Heart left ventricle (tissue), 13 donors: ENCODE measurements around the gene LEMD1.

Experiments
- POLR2A ChIP-seq, 2 donors: fragments of 450-650 bp; IDR thresholded peaks; one replicate each; pipeline ENCODE4 v1.6.1; 2017; ENCODE audit warnings: antibody characterized with exemption in 2 of 2, mild to moderate bottlenecking in 2 of 2, moderate library complexity in 2 of 2
- TF ChIP-seq, protein P1 (sequence below), 12 donors: fragments of 200-600 bp; sonication (generic) in 4 of 12; IDR thresholded peaks; one replicate each; pipeline versions ENCODE4 v1.5.0 to v1.8.0; 2018 to 2022; ENCODE audit warnings: antibody characterized with exemption in 12 of 12, mild to moderate bottlenecking in 5 of 12
- donor health status: ischemic (EF 13 %, LVEDD 7.1; RV severe dilation, severe dysfunction).
- donor health status: DM: no; HTN: yes; CAD: no.
- donor health status: DM: no; HTN: no; CAD: no.
- donor health status: ischemic (EF 25% LVEDD 6.9; RV normal size, moderate dysfunction).
- donor health status: ischemic (EF 25% LVEDD 5.7; RV mildly dilated, moderate dysfunction).
- donor health status: ischemic (EF 35%, LVEDD 5.7; RV mildly dilated, moderate dysfunction).
- donor health status: nonischemic (EF 11% LVEDD 7.7; RV severe dilation, severe dysfunction).
- donor health status: DM: yes; HTN: yes; CAD: no.
- donor health status: PGD.
- donor health status: ischemic (EF 29% LVEDD 5.4; RV normal size, mild dysfunction).
- donor health status: nonischemic (EF 23%, LVEDD 6.1; RV moderate dilation, normal function).

DNA sequence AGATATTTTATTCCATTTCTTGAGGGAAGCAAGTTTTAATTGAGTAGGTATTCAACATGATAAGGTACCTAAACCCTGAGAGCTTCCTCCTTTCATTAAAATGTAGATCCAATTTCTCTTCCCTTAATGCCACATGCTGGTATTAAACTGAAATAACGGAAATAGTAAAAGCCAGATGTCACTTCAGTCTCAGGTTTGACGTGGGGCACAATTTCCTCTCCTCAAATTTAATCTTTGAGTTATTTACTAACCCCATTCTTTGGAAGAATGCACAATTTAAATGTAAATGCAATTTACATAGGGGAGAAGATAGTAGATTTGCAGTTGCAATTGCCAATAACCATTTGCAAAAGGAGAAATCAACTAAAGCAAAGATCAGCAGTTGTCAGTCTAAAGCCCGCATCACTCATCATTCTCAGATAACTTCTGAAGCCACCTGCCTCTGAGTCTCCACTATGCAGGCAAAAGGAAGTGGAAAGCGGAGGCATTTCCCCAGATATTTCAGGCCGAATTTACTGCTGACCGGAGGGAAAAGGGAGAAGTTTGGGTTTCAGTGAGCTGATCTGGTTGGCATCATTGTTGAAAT is 2.1 kb upstream of the LEMD1 start:
- TF ChIP-seq POLR2A (IDR thresholded peaks at IDR 0.05), result no peak
- TF ChIP-seq, protein P1, sequence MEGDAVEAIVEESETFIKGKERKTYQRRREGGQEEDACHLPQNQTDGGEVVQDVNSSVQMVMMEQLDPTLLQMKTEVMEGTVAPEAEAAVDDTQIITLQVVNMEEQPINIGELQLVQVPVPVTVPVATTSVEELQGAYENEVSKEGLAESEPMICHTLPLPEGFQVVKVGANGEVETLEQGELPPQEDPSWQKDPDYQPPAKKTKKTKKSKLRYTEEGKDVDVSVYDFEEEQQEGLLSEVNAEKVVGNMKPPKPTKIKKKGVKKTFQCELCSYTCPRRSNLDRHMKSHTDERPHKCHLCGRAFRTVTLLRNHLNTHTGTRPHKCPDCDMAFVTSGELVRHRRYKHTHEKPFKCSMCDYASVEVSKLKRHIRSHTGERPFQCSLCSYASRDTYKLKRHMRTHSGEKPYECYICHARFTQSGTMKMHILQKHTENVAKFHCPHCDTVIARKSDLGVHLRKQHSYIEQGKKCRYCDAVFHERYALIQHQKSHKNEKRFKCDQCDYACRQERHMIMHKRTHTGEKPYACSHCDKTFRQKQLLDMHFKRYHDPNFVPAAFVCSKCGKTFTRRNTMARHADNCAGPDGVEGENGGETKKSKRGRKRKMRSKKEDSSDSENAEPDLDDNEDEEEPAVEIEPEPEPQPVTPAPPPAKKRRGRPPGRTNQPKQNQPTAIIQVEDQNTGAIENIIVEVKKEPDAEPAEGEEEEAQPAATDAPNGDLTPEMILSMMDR (IDR thresholded peaks at IDR 0.05), result no peak
